ENCODE results near the gene PTTG1IP.

GRCh38 chr21:44869781-44870747 is 3.4 kb downstream of the PTTG1IP start:
- TF ChIP-seq CTCF (IDR thresholded peaks at IDR 0.05): no peak
- no peak for TF ChIP-seq POLR2A (IDR thresholded peaks at IDR 0.05)

All from uterus (tissue), 2 donors.